Breast epithelium (tissue), 4 donors: Measurements from ENCODE around the gene TTLL11. TPM values are rescaled to one million over a fixed set of nuclear protein-coding genes. Genes with fewer than 3 reads are reported as not detected.

Experiments used
- DNase-seq, 2 donors: peaks; one replicate each; pipeline ENCODE4 v3.0.0-alpha.2; 2019; ENCODE audit warnings: low spot score in 2 of 2
- H3K27ac ChIP-seq, 2 donors: fragments of 200-600 bp; sonication (generic) in 1 of 2; one replicate each; pipeline ENCODE4 v1.5.1; 2016 to 2019; ENCODE audit warnings: mild to moderate bottlenecking in 1 of 2
- H3K27me3 ChIP-seq, 2 donors: fragments of 200-600 bp; sonication (generic) in 1 of 2; one replicate each; pipeline versions ENCODE4 v1.5.1 to v1.6.0; 2017 to 2019; ENCODE audit warnings: control low read depth in 1 of 2, mild to moderate bottlenecking in 1 of 2
- H3K36me3 ChIP-seq: fragments of 200-600 bp; one replicate; pipeline ENCODE4 v1.5.1; 2019
- H3K4me1 ChIP-seq, 2 donors: fragments of 200-600 bp; sonication (generic); one replicate each; pipeline ENCODE4 v1.5.1; 2016 to 2019; ENCODE audit warnings: control low read depth in 1 of 2
- H3K4me3 ChIP-seq, 3 donors: fragments of 200-600 bp; sonication (generic); 1 replicate in 2 of 3; 2 replicates in 1 of 3; pipeline ENCODE4 v1.5.1; 2016 to 2019; ENCODE audit warnings: mild to moderate bottlenecking in 3 of 3, moderate library complexity in 2 of 3
- H3K9me3 ChIP-seq, 2 donors: fragments of 200-600 bp; sonication (generic) in 1 of 2; one replicate each; pipeline ENCODE4 v1.5.1; 2016 to 2019; ENCODE audit warnings: control low read depth in 1 of 2
- CTCF ChIP-seq, 3 donors: fragments of 450-650 bp; IDR thresholded peaks; one replicate each; pipeline ENCODE4 v1.5.1; 2016 to 2017; ENCODE audit warnings: antibody characterized with exemption in 3 of 3, mild to moderate bottlenecking in 3 of 3, moderate library complexity in 3 of 3
- POLR2A ChIP-seq: fragments of 450-650 bp; IDR thresholded peaks from one replicate; pipeline ENCODE4 v1.6.1; 2016; ENCODE audit warnings: antibody characterized with exemption, mild to moderate bottlenecking, moderate library complexity
- POLR2AphosphoS5 ChIP-seq, 3 donors: sonication (generic); formaldehyde crosslinking; IDR thresholded peaks; one replicate each; pipeline ENCODE4 v1.6.1; 2017; ENCODE audit warnings: antibody characterized with exemption in 3 of 3
- intact Hi-C: fragments of 100-400 bp; cut with DNase I; formaldehyde crosslinking; loops from one replicate; pipeline ENCODE4 v1.15.1; 2023; ENCODE audit warnings: low total_unique reads
- total RNA-seq, 3 donors: library from RNA; depleted of rRNA; stranded (reverse); fragments of >200 nt; gene quantifications; one replicate each; pipeline ENCODE4 v1.1.0, GENCODE V29; 2016

The TTLL11 gene
- total RNA-seq, 3 donors from 2014 or later, result 9.0 to 12.1 (median 10.0) TPM

DNA sequence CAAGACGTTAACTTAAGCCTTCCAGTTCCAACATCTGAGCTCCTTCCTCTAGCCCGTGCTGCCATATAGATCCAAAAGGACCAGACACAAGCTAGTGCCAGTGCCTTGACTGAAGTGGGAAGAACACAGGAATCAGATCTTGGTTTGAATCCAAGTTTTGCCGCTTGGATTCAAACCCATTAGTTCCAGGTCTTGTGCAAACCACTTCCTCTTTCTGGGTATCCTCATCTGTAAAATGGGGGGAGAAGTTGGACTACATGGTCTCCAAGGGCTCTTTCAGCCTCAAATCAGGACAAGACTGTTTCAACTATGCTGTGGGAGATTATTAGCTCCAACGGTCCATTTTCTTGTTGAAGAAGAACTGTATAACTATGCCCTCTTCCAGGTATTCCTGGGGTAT, 32.6 kb downstream of the TTLL11 start:
- TF ChIP-seq POLR2A (no peak), POLR2AphosphoS5 (IDR thresholded peaks at IDR 0.05) (no peak), CTCF (IDR thresholded peaks at IDR 0.05) (no peak)
- Histone ChIP-seq H3K27ac (no peak overlapping the region), H3K4me1 (no peaks in the 10 kb centered on the region), H3K4me3 (no peak overlapping the region), H3K9me3 (no peaks in the 10 kb centered on the region), H3K27me3 (no peaks in the 10 kb centered on the region), H3K36me3 (no peaks in the 10 kb centered on the region)
- DNase-seq, result no peak
- intact Hi-C loops, result no loop called here

DNA sequence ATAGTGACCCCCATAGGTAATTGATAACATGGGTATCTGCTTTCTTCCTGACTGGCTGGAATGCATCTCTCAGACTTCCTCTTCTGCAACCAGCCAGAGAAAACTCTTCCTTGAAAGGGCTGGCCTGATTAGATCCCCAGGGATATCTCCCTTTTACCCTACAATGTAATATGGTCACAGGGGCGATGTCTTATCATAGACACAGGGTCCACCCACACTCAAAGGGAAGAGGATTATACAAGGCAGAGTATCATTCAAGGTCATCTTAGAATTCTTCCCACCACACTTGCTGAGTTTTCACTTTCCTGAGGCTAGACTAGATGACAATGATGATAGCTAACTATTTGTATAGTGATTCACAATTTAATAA, 33.2 kb downstream of the TTLL11 start:
- DNase-seq, result no peak
- TF ChIP-seq CTCF (IDR thresholded peaks at IDR 0.05), result no peak
- TF ChIP-seq POLR2AphosphoS5 (IDR thresholded peaks at IDR 0.05), result no peak
- no peak for TF ChIP-seq POLR2A
- H3K9me3 ChIP-seq, result no peaks in the 10 kb centered on the region
- intact Hi-C loops, result no loop called here
- no peaks in the 10 kb centered on the region for H3K27me3 ChIP-seq
- H3K4me3 ChIP-seq, result no peak overlapping the region
- no peaks in the 10 kb centered on the region for H3K4me1 ChIP-seq
- H3K27ac ChIP-seq, result no peak overlapping the region
- no peaks in the 10 kb centered on the region for H3K36me3 ChIP-seq

GRCh38 chr9:122059214-122059954, 33.7 kb downstream of the TTLL11 start:
- no peaks in the 10 kb centered on the region for H3K4me1 ChIP-seq
- no peak for DNase-seq
- H3K4me3 ChIP-seq, result no peak overlapping the region
- no peaks in the 10 kb centered on the region for H3K9me3 ChIP-seq
- H3K36me3 ChIP-seq, result no peaks in the 10 kb centered on the region
- H3K27ac ChIP-seq, result no peak overlapping the region
- TF ChIP-seq POLR2A, result no peak
- no peak for TF ChIP-seq CTCF (IDR thresholded peaks at IDR 0.05)
- TF ChIP-seq POLR2AphosphoS5 (IDR thresholded peaks at IDR 0.05), result no peak
- intact Hi-C loops, result no loop called here
- no peaks in the 10 kb centered on the region for H3K27me3 ChIP-seq

DNA sequence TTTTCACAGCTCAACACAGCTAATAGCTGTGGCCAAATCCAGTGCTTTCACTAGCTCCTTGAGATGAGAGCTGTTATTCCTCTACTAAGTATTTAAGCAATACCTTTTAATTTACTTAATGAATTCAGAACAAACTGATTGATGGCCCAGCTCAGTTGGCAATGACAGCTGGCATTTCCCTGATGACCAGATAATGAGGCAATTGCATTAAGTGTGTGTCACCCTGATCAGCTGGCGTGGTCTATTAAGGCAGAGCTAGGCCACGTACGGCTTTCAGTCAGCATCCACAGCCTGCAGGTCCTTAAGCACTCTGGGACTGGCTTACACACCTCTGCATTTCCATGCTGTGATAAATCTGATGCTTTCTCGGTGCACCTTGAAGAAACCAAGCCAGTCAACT, 34.4 kb downstream of the TTLL11 start:
- no peak for DNase-seq
- H3K4me1 ChIP-seq, result no peaks in the 10 kb centered on the region
- TF ChIP-seq POLR2A (no peak), CTCF (IDR thresholded peaks at IDR 0.05) (no peak), POLR2AphosphoS5 (IDR thresholded peaks at IDR 0.05) (no peak)
- intact Hi-C loops, result no loop called here
- no peaks in the 10 kb centered on the region for H3K27me3 ChIP-seq
- no peaks in the 10 kb centered on the region for H3K36me3 ChIP-seq
- H3K27ac ChIP-seq, result no peak overlapping the region
- no peak overlapping the region for H3K4me3 ChIP-seq
- H3K9me3 ChIP-seq, result no peaks in the 10 kb centered on the region

DNA sequence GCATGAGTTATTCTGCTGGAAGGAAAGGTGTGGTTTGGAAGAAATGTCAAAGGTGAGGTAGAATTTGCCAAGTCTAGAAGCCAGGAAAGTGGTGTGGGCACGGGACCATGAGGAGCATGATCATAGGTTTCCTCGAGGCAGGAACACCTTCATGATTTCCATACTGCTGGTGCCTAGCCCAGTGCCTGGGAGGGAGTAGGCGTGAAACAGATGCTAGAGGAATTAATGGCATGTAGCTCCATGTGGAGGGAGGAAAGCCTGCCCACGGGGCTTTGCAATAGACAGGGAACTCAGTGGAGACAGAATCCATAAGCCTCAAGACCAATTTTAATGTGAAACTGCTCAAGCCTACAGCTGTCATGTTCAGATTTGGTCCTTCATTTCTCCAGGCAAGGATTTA, 35.1 kb downstream of the TTLL11 start:
- Histone ChIP-seq H3K36me3 (no peaks in the 10 kb centered on the region), H3K4me1 (no peaks in the 10 kb centered on the region), H3K4me3 (no peak overlapping the region), H3K27ac (no peak overlapping the region), H3K9me3 (no peaks in the 10 kb centered on the region), H3K27me3 (no peaks in the 10 kb centered on the region)
- TF ChIP-seq POLR2AphosphoS5 (IDR thresholded peaks at IDR 0.05), result no peak
- no peak for DNase-seq
- intact Hi-C loops, result no loop called here
